ENCODE measurements around the gene CACNG6.

CACNG6 gene

GRCh38 chr19:54001496-54001895 lies 10.1 kb downstream of the CACNG6 start:
- Histone ChIP-seq H3K9ac (ENCODE audit: insufficient read length) (no peak overlapping the region), H3K36me3 (ENCODE audit: insufficient read depth, low read length) (no peaks in the 10 kb centered on the region), H3K27ac (no peak overlapping the region), H3K9me3 (ENCODE audit: low read depth, low read length) (no peaks in the 10 kb centered on the region), H3K4me3 (no peak overlapping the region)
- TF ChIP-seq POLR2AphosphoS5 (IDR thresholded peaks at IDR 0.05; ENCODE audit: borderline replicate concordance, low read depth, low read length) (no peak), FOXP2 (optimal IDR thresholded peaks at IDR 0.05; ENCODE audit: control extremely low read depth, extremely low read length, insufficient read depth) (no peak), EZH2 (IDR thresholded peaks at IDR 0.05) (no peak)
- DNase-seq (ENCODE audit: low read depth, low spot score) = no peak

- H3K4me3 ChIP-seq = no peak overlapping the region
- H3K9ac ChIP-seq (ENCODE audit: insufficient read length) = no peak overlapping the region
- no peak for TF ChIP-seq POLR2AphosphoS5 (IDR thresholded peaks at IDR 0.05; ENCODE audit: borderline replicate concordance, low read depth, low read length)
- TF ChIP-seq FOXP2 (optimal IDR thresholded peaks at IDR 0.05; ENCODE audit: control extremely low read depth, extremely low read length, insufficient read depth) = no peak
- peak; percentile 65 for TF ChIP-seq EZH2 (IDR thresholded peaks at IDR 0.05)
- no peak overlapping the region for H3K27ac ChIP-seq
- H3K9me3 ChIP-seq (ENCODE audit: low read depth, low read length) = no peaks in the 10 kb centered on the region
- no peaks in the 10 kb centered on the region for H3K36me3 ChIP-seq (ENCODE audit: insufficient read depth, low read length)
- DNase-seq (ENCODE audit: low read depth, low spot score) = no peak
Measured at GRCh38 chr19:54002495-54003315, 11.3 kb downstream of the CACNG6 start.

DNA sequence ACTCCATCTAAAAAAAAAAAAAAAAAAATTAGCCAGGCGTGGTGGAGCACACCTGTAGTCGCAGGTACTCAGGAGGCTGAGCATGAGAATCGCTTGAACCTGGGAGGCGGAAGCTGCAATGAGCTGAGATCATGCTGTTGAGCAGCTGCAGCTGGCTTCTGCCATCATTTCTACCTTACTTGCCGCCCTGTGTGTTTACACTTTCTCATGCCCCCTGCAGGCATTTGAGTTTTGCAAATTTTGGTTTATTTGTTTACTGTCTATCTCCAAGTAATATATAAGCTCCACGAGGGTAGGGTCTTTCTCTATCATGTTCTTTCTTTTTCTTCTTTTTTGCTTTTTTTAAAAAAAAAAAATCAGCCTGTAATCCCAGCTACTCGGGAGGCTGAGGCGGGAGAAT lies 18.0 kb downstream of the CACNG6 start:
- Histone ChIP-seq H3K4me3 (no peak overlapping the region), H3K27ac (no peak overlapping the region), H3K9me3 (ENCODE audit: low read depth, low read length) (no peaks in the 10 kb centered on the region), H3K36me3 (ENCODE audit: insufficient read depth, low read length) (no peaks in the 10 kb centered on the region), H3K9ac (ENCODE audit: insufficient read length) (no peak overlapping the region)
- no peak for DNase-seq (ENCODE audit: low read depth, low spot score)
- no peak for TF ChIP-seq POLR2AphosphoS5 (IDR thresholded peaks at IDR 0.05; ENCODE audit: borderline replicate concordance, low read depth, low read length)
- no peak for TF ChIP-seq FOXP2 (optimal IDR thresholded peaks at IDR 0.05; ENCODE audit: control extremely low read depth, extremely low read length, insufficient read depth)
- no peak for TF ChIP-seq EZH2 (IDR thresholded peaks at IDR 0.05)

GRCh38 chr19:54010474-54010873 lies 19.0 kb downstream of the CACNG6 start:
- Histone ChIP-seq H3K9me3 (ENCODE audit: low read depth, low read length) (no peaks in the 10 kb centered on the region), H3K27ac (no peak overlapping the region), H3K9ac (ENCODE audit: insufficient read length) (no peak overlapping the region), H3K36me3 (ENCODE audit: insufficient read depth, low read length) (no peaks in the 10 kb centered on the region), H3K4me3 (no peak overlapping the region)
- no peak for DNase-seq (ENCODE audit: low read depth, low spot score)
- TF ChIP-seq EZH2 (IDR thresholded peaks at IDR 0.05) (no peak), POLR2AphosphoS5 (IDR thresholded peaks at IDR 0.05; ENCODE audit: borderline replicate concordance, low read depth, low read length) (no peak), FOXP2 (optimal IDR thresholded peaks at IDR 0.05; ENCODE audit: control extremely low read depth, extremely low read length, insufficient read depth) (no peak)

GRCh38 chr19:54011507-54012211 lies 20.2 kb downstream of the CACNG6 start:
- Histone ChIP-seq H3K36me3 (ENCODE audit: insufficient read depth, low read length) (no peaks in the 10 kb centered on the region), H3K27ac (no peak overlapping the region), H3K4me3 (no peak overlapping the region), H3K9ac (ENCODE audit: insufficient read length) (no peak overlapping the region), H3K9me3 (ENCODE audit: low read depth, low read length) (no peaks in the 10 kb centered on the region)
- DNase-seq (ENCODE audit: low read depth, low spot score) = no peak
- TF ChIP-seq EZH2 (IDR thresholded peaks at IDR 0.05) (no peak), FOXP2 (optimal IDR thresholded peaks at IDR 0.05; ENCODE audit: control extremely low read depth, extremely low read length, insufficient read depth) (no peak), POLR2AphosphoS5 (IDR thresholded peaks at IDR 0.05; ENCODE audit: borderline replicate concordance, low read depth, low read length) (no peak)

DNA sequence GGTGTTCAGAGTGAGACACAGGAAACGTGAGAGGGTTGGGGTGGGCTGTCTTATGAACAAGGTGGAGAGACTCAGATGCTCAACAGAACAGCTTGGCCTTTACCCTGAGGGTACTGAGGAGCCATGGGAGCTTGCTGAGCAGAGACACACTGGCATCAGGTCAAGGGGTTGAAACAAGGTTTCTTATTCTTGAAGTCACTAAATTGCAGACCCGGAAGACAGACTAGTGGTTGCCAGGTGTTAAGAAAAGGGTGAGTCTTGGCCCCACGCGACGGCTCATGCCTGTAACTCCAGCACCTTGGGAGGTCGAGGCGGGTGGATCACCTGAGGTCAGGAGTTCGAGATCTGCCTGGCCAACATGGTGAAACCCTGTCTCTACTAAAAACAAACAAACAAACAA lies 22.4 kb downstream of the CACNG6 start:
- TF ChIP-seq FOXP2 (optimal IDR thresholded peaks at IDR 0.05; ENCODE audit: control extremely low read depth, extremely low read length, insufficient read depth) (no peak), POLR2AphosphoS5 (IDR thresholded peaks at IDR 0.05; ENCODE audit: borderline replicate concordance, low read depth, low read length) (no peak), EZH2 (IDR thresholded peaks at IDR 0.05) (no peak)
- no peak overlapping the region for H3K27ac ChIP-seq
- no peak overlapping the region for H3K4me3 ChIP-seq
- no peaks in the 10 kb centered on the region for H3K36me3 ChIP-seq (ENCODE audit: insufficient read depth, low read length)
- no peak overlapping the region for H3K9ac ChIP-seq (ENCODE audit: insufficient read length)
- no peak for DNase-seq (ENCODE audit: low read depth, low spot score)
- H3K9me3 ChIP-seq (ENCODE audit: low read depth, low read length) = no peaks in the 10 kb centered on the region

GRCh38 chr19:54014920-54015560 lies 23.6 kb downstream of the CACNG6 start:
- Histone ChIP-seq H3K36me3 (ENCODE audit: insufficient read depth, low read length) (no peaks in the 10 kb centered on the region), H3K9ac (ENCODE audit: insufficient read length) (no peak overlapping the region), H3K4me3 (no peak overlapping the region), H3K9me3 (ENCODE audit: low read depth, low read length) (no peaks in the 10 kb centered on the region), H3K27ac (no peak overlapping the region)
- no peak for TF ChIP-seq POLR2AphosphoS5 (IDR thresholded peaks at IDR 0.05; ENCODE audit: borderline replicate concordance, low read depth, low read length)
- DNase-seq (ENCODE audit: low read depth, low spot score) = no peak

DNA sequence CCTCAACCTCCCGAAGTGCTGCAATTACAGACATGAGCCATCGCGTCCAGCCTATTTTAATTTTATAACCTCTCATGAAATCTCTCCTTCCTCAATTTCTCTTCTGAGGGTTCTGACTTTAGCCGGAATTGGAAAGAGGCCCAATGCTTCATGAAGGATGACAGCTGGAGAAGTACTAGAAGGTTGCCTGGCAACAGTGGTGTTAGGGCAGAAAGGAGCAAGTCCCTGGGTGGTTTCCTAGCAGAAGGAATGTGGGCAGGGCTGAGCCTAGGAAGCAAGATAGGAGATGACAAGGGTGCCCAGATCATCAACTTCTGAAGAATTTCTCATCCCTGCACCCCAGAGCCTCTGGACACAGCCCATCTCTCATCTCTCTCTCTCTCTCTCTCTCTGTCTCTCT lies 25.8 kb downstream of the CACNG6 start:
- H3K27ac ChIP-seq = no peak overlapping the region
- H3K4me3 ChIP-seq = no peak overlapping the region
- no peak for DNase-seq (ENCODE audit: low read depth, low spot score)
- H3K36me3 ChIP-seq (ENCODE audit: insufficient read depth, low read length) = no peaks in the 10 kb centered on the region
- H3K9me3 ChIP-seq (ENCODE audit: low read depth, low read length) = no peaks in the 10 kb centered on the region
- TF ChIP-seq EZH2 (IDR thresholded peaks at IDR 0.05) (no peak), POLR2AphosphoS5 (IDR thresholded peaks at IDR 0.05; ENCODE audit: borderline replicate concordance, low read depth, low read length) (no peak)
- H3K9ac ChIP-seq (ENCODE audit: insufficient read length) = no peak overlapping the region
